ENCODE data around the gene TTC7B. TPM values are rescaled to one million over a fixed set of nuclear protein-coding genes. Genes with fewer than 3 reads are reported as not detected.

Gene TTC7B
- total RNA-seq, 4 donors from 2014 or later, result 8.4 to 11.2 (median 9.2) TPM

- intact Hi-C loops (cut with DNase I; ENCODE audit: low total_unique reads) (no loop called here), in situ Hi-C loops (cut with MboI; ENCODE audit: low pct_ligation_motif_present in 1 of 4, low pct_unique_long_range_greater_than_20kb in 1 of 4, low sequenced_read_pairs in 3 of 4) (no loop called here)
- Histone ChIP-seq H3K4me1 (peaks cover 22 to 76% (median 61%) of the 10 kb centered on the region in 4 donors), H3K27ac (peak overlapping the region; percentile 55 to 91 (median 78)), H3K4me3 (no peak overlapping the region), H3K36me3 (no peaks in the 10 kb centered on the region), H3K27me3 (no peaks in the 10 kb centered on the region), H3K9me3 (no peaks in the 10 kb centered on the region)
- DNase-seq, result peak; percentile 39
- 52% methylated on average over 17 of the region's 25 CpGs; no CpG with 5 or more reads in 1 of the 2 donors for WGBS, 2 donors (ENCODE audit: low coverage in 1 of 2)
- no peak for TF ChIP-seq EP300 (IDR thresholded peaks at IDR 0.05; ENCODE audit: low read depth)
- TF ChIP-seq POLR2AphosphoS5 (IDR thresholded peaks at IDR 0.05), result no peak
- TF ChIP-seq CTCF (IDR thresholded peaks at IDR 0.05), result no peak
- no peak for TF ChIP-seq POLR2A (IDR thresholded peaks at IDR 0.05)
These were observed 297.9 kb downstream of the TTC7B start for GRCh38 chr14:90518069-90518940.

- H3K4me1 ChIP-seq, result peaks cover 32 to 78% (median 65%) of the 10 kb centered on the region in 4 donors
- intact Hi-C loops (cut with DNase I; ENCODE audit: low total_unique reads), result no loop called here
- in situ Hi-C loops (cut with MboI; ENCODE audit: low pct_ligation_motif_present in 1 of 4, low pct_unique_long_range_greater_than_20kb in 1 of 4, low sequenced_read_pairs in 3 of 4), result no loop called here
- H3K27ac ChIP-seq, result peak overlapping the region; percentile 55 to 91 (median 78)
- DNase-seq, result peak; percentile 70
- H3K4me3 ChIP-seq, result no peak overlapping the region
- H3K36me3 ChIP-seq, result no peaks in the 10 kb centered on the region
- no peaks in the 10 kb centered on the region for H3K27me3 ChIP-seq
- TF ChIP-seq POLR2AphosphoS5 (IDR thresholded peaks at IDR 0.05) (no peak), POLR2A (IDR thresholded peaks at IDR 0.05) (no peak), CTCF (IDR thresholded peaks at IDR 0.05) (no peak), EP300 (IDR thresholded peaks at IDR 0.05; ENCODE audit: low read depth) (no peak)
- 59% methylated on average over 15 of the region's 15 CpGs; no CpG with 5 or more reads in 1 of the 2 donors for WGBS, 2 donors (ENCODE audit: low coverage in 1 of 2)
- no peaks in the 10 kb centered on the region for H3K9me3 ChIP-seq
These were observed 299.0 kb downstream of the TTC7B start for GRCh38 chr14:90517076-90517841.

- intact Hi-C loops (cut with DNase I; ENCODE audit: low total_unique reads), result no loop called here
- DNase-seq, result no peak
- in situ Hi-C loops (cut with MboI; ENCODE audit: low pct_ligation_motif_present in 1 of 4, low pct_unique_long_range_greater_than_20kb in 1 of 4, low sequenced_read_pairs in 3 of 4), result no loop called here
These were observed 301.7 kb downstream of the TTC7B start for GRCh38 chr14:90514566-90514965.

More at GRCh38 chr14:90514566-90514965, 301.7 kb downstream of the TTC7B start:
- no peaks in the 10 kb centered on the region for H3K27me3 ChIP-seq
- no peaks in the 10 kb centered on the region for H3K9me3 ChIP-seq
- TF ChIP-seq POLR2A (IDR thresholded peaks at IDR 0.05), result no peak
- no peak for TF ChIP-seq CTCF (IDR thresholded peaks at IDR 0.05)
- TF ChIP-seq POLR2AphosphoS5 (IDR thresholded peaks at IDR 0.05), result no peak
- TF ChIP-seq EP300 (IDR thresholded peaks at IDR 0.05; ENCODE audit: low read depth), result no peak
- 53 to 75% methylated on average over 2 to 4 of the region's 4 CpGs for WGBS, 2 donors (ENCODE audit: low coverage in 1 of 2)
- peak overlapping the region; percentile 81 to 91 (median 87) for H3K27ac ChIP-seq
- no peak overlapping the region for H3K4me3 ChIP-seq
- H3K36me3 ChIP-seq, result no peaks in the 10 kb centered on the region
- H3K4me1 ChIP-seq, result peaks cover 38 to 85% (median 65%) of the 10 kb centered on the region in 4 donors
